NCI-H187 (cell line): ENCODE results near the gene UBIAD1.

Experiments
- DNase-seq, 2 experiments: peaks; one replicate each; lab custom pipeline; 2025; lab: John Stamatoyannopoulos, UW

UBIAD1 gene

DNA sequence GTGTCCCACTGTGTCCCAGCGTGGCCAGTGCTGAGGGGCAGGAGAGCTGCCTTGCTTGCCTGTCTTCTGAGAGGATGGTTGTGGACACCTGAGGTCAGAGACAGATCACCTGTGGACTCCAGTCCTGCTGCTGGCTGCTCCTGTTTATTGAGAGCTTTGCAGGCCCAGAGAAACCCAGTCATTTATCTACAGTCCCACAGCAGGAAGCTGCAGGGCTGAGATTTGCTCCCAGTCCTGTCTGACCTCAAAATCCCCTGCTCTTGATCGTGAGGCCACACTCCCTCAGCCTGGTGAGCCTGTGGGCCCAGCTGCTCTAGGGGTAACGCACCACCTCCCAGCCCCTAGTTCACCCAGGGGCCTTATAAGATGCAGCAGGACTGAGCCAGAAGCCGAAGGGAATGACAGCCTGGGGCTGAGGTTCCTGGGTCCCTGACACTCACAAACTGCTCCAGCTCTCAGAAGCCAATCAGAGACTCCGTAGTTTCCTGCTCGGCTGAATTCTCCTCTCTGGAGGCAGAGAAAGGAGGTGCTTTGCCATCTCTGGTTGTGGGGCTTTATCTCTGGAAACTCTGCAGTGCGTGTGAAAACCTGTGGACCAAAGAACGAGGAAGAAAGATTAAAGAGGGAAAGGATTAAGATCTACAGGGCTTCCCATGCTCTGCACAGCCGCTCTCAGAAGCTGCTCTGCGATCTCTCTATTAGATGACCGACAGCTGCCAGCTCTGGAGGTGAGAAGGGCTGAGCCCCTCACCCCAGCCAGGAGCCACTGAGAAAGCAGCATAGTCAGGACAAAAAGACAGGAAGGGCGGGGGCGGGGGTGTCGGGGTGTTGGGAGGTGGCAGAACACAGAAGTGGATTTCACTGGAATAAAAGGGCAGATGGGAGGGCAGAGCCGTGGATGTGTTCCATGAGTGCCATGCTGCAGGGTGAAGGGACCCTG, 39.1 kb downstream of the UBIAD1 start:
- DNase-seq = no peak

GRCh38 chr1:11314959-11315358, 42.0 kb downstream of the UBIAD1 start:
- no peak for DNase-seq

GRCh38 chr1:11316701-11317100, 43.7 kb downstream of the UBIAD1 start:
- DNase-seq = no peak

- no peak for DNase-seq
These were observed 46.0 kb downstream of the UBIAD1 start for GRCh38 chr1:11318982-11319381.

- DNase-seq = no peak
These were observed 47.3 kb downstream of the UBIAD1 start for GRCh38 chr1:11320153-11320936.

DNA sequence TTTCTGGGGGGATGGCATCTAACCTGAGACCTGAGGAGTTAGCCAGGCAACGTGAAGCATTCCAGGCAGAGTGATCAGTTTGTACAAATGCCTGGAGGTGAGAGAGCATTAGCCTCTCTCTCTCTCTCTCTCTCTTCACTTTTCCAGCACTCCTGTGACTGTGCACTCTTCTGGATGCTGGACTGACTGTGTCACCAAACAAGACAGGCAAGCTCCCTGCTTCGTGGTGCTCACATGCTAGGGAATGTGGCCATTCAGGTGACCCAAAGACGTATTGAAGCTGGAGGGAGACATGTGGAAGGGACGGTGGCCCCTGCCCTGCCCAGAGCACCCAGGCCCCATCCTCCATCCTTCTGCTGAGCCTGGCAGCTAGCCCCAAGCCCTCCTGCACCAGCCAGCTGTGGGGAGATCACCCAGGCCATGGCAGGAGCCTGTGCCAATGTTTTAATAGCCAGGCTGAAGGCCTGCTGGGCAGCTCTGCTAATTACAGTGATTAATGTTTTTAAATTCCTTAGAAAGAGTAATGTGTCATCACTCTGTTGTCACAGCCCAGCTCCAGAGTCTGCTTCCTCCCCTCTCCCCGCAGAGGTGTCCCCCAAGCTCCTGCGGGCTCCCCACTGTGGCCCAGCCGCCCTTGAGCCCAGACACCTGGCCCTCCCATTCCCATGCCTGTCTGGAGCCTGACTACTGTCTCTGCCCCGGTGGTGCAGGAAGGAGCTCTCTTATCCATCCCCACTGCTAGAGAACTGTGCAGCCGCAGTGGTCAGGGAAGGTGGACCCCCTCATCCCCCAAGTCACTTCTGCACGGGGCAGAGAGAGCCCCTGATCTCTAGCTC, 48.9 kb downstream of the UBIAD1 start:
- no peak for DNase-seq

- no peak for DNase-seq
These were observed 51.7 kb downstream of the UBIAD1 start for GRCh38 chr1:11324567-11325165.

DNA sequence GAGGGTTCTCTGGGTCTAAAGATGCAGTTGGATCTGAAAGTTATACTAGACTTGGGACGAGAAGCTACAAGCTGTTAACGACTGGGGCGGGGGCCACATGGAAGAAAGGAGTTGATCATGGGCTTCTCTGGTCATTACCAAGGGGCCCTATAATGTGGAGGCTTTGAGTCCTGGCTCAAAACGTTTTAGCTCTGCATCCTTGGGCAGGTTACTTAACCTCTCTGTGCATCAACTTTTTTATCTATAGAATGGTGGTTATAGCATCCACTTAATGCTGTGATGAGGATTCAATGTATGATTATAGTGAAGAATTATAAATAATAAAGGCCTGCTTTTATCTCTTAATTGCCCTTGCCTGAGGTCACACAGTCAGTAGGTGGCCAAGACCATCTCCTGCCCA, 53.1 kb downstream of the UBIAD1 start:
- DNase-seq = no peak

- no peak for DNase-seq
These were observed 55.4 kb downstream of the UBIAD1 start for GRCh38 chr1:11328444-11328843.

DNA sequence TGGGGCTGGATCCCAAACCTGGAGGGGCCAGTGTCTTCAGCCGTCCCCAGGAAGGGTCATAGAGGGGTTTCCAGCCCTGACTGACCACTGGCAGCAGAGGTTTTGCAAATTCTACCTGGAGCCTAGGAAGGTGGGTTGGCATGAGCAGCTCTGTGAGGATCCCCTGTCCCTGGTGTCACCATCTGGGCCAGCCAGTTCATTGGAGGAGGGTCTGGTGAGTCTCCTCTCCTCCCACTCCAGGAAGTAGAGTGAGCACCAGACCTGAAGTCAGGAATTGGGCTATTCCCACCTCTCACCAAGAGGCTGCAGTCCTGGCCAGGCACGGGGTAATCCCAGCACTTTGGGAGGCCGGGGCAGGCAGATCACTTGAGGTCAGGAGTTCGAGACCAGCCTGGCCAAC, 57.4 kb downstream of the UBIAD1 start:
- DNase-seq = no peak

- no peak for DNase-seq
These were observed 58.3 kb downstream of the UBIAD1 start for GRCh38 chr1:11331036-11331944.

- DNase-seq = no peak
These were observed 59.0 kb downstream of the UBIAD1 start for GRCh38 chr1:11331945-11332546.

GRCh38 chr1:11333631-11334030, 60.6 kb downstream of the UBIAD1 start:
- DNase-seq = no peak

GRCh38 chr1:11334261-11334804, 61.3 kb downstream of the UBIAD1 start:
- no peak for DNase-seq

GRCh38 chr1:11334821-11335220, 61.8 kb downstream of the UBIAD1 start:
- DNase-seq = no peak

GRCh38 chr1:11335417-11336056, 62.5 kb downstream of the UBIAD1 start:
- DNase-seq = no peak

- DNase-seq = peak; percentile 26 to 50
These were observed 64.6 kb downstream of the UBIAD1 start for GRCh38 chr1:11337580-11338073.
